Thyroid gland (tissue), 4 donors: ENCODE results near the gene ZFP3. TPM values are rescaled to one million over a fixed set of nuclear protein-coding genes. Genes with fewer than 3 reads are reported as not detected.
"Not testable (repeated sequence)": the region's sequence is repeated elsewhere in the genome, so short reads cannot be mapped to it uniquely, and the experiment has no call there.

ENCODE experiments used
- DNase-seq, 2 donors: peaks; one replicate each; pipeline ENCODE4 v3.0.0-alpha.2; 2019
- H3K27ac ChIP-seq, 3 donors: fragments of 200-600 bp; sonication (generic); 1 replicate in 2 of 3; 2 replicates in 1 of 3; pipeline ENCODE4 v1.5.1; 2016 to 2019; ENCODE audit warnings: mild to moderate bottlenecking in 1 of 3, moderate library complexity in 1 of 3
- H3K27me3 ChIP-seq: fragments of 200-600 bp; sonication (generic); one replicate; pipeline ENCODE4 v1.5.1; 2019
- H3K36me3 ChIP-seq, 2 donors: fragments of 200-600 bp; sonication (generic); one replicate each; pipeline ENCODE4 v1.5.1; 2016 to 2019
- H3K4me1 ChIP-seq, 2 donors: fragments of 200-600 bp; sonication (generic); one replicate each; pipeline ENCODE4 v1.5.1; 2017 to 2019
- H3K4me3 ChIP-seq, 3 donors: fragments of 200-600 bp; sonication (generic); replicated peaks in 1 of 3; 1 replicate in 2 of 3; 2 replicates in 1 of 3; pipeline ENCODE4 v1.5.1; 2016; ENCODE audit warnings: mild to moderate bottlenecking in 1 of 3
- H3K9me3 ChIP-seq: fragments of 200-600 bp; sonication (generic); one replicate; pipeline ENCODE4 v1.5.1; 2017
- POLR2A ChIP-seq, 2 donors: fragments of 450-650 bp; IDR thresholded peaks; one replicate each; pipeline ENCODE4 v1.6.1; 2017; ENCODE audit warnings: antibody characterized with exemption in 2 of 2, mild to moderate bottlenecking in 2 of 2, moderate library complexity in 1 of 2
- WGBS, 2 donors: methylation state at CpG; one replicate each; pipeline ENCODE4 v1.1.5; 2017; 5-methylcytosine and 5-hydroxymethylcytosine counted together
- intact Hi-C: fragments of 100-400 bp; cut with DNase I; formaldehyde crosslinking; loops from one replicate; pipeline ENCODE4 v1.15.1; 2023
- total RNA-seq, 4 donors: library from RNA; depleted of rRNA; stranded (reverse); fragments of >200 nt; gene quantifications; one replicate each; pipeline ENCODE4 v1.2.3, GENCODE V29; 2016
- TF ChIP-seq, protein P1 (sequence below), 6 experiments: fragments of 200-600 bp in 3 of 6; fragments of 450-650 bp in 3 of 6; sonication (generic) in 3 of 6; IDR thresholded peaks; one replicate each; pipeline ENCODE4 v1.5.1; 2016 to 2019; ENCODE audit warnings: antibody characterized with exemption in 6 of 6, mild to moderate bottlenecking in 2 of 6, inconsistent platforms in 1 of 6, moderate library complexity in 1 of 6

The ZFP3 gene
- total RNA-seq, 4 donors from 2014 or later, result 9.5 to 14.1 (median 12.1) TPM

DNA sequence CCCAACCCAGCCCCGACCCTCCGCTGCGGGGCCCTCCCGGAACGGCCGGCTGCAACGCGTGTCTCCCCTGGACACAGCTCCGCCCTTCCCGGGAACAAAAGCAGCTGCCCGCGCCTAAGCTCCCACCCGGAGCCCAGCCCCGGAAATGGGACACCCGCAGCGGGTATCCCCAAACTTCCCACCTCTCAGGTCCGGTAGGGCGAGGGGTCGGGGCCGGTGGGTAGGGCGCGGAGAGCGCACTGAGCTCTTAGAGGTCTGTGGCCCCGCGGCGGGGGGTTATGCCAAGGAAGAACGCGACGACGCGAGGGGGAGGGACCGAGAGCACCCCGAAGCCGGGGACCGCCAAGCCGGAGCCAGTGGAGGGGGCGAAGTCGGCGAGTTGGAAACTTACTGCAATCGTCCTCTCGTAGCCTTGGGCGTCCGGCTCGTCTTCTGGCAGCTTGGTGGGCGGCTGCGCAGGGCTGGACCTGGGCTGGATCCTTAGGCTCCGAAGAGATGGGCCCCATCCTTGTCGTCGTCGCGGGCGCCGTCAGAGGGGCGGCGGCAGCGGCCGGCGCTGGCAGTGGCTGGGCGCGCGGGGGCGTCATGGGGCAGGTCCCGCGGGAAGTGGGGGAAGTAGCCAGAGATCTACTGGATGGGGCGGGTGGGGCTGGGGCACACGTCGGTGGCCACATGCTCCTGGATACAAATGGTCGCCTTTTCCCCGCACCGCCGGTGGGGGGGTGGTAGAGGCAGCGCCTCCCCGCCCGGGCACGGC lies 44.5 kb downstream of the ZFP3 start:
- intact Hi-C loops, result no loop called here
- TF ChIP-seq, protein P1, sequence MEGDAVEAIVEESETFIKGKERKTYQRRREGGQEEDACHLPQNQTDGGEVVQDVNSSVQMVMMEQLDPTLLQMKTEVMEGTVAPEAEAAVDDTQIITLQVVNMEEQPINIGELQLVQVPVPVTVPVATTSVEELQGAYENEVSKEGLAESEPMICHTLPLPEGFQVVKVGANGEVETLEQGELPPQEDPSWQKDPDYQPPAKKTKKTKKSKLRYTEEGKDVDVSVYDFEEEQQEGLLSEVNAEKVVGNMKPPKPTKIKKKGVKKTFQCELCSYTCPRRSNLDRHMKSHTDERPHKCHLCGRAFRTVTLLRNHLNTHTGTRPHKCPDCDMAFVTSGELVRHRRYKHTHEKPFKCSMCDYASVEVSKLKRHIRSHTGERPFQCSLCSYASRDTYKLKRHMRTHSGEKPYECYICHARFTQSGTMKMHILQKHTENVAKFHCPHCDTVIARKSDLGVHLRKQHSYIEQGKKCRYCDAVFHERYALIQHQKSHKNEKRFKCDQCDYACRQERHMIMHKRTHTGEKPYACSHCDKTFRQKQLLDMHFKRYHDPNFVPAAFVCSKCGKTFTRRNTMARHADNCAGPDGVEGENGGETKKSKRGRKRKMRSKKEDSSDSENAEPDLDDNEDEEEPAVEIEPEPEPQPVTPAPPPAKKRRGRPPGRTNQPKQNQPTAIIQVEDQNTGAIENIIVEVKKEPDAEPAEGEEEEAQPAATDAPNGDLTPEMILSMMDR (IDR thresholded peaks at IDR 0.05), result no peak
- no peak for TF ChIP-seq POLR2A (IDR thresholded peaks at IDR 0.05)
- H3K9me3 ChIP-seq, result no peaks in the 10 kb centered on the region
- peak overlapping the region in 1 of 3 donors; percentile 28 for H3K4me3 ChIP-seq
- H3K27me3 ChIP-seq, result peaks cover 5% of the 10 kb centered on the region
- H3K4me1 ChIP-seq, result peaks cover 7 to 11% of the 10 kb centered on the region in 2 donors
- no peak overlapping the region for H3K27ac ChIP-seq
- WGBS, 2 donors, result 1% methylated on average over 9 of the region's 75 CpGs; no CpG with 5 or more reads in 1 of the 2 donors
- no peak for DNase-seq
- H3K36me3 ChIP-seq, result no peaks in the 10 kb centered on the region

DNA sequence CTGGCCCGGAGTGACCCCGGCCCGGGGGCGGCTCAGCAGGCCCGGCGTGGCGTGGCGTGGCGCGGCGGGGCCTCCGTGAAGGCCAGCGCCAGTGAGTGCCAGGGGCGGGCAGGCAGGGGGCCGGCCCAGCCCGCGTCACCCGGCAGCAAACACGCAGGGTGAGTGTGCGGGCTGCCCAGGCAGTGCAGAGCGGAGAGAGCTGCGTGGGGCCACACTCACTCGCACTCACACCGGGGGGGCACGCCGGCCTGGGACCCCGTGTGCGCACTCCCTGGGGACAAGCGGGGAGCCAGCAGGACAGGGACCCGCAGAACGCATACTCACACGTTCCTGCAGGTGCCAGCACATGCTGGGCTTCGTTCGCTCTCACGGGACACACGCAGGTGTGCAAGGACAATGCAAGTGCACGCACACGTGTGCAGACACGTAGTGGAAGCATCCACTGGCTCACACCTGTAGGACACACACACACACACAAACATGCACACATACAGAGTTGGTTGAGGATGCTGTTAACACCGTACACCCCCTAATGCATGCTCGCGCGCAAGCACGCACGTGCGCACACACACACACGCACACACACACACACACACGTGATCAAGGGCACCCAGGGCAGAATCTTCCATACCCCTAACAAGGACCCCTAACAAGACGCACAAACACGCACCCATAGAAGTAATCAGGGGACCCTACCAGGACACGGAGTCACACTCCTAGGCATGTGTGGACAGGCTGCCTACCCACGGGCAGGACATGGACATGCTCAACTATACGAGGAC lies 45.3 kb downstream of the ZFP3 start:
- TF ChIP-seq POLR2A (IDR thresholded peaks at IDR 0.05), result no peak
- TF ChIP-seq, protein P1 (IDR thresholded peaks at IDR 0.05), result no peak
- WGBS, 2 donors, result 50 to 73% methylated on average over 36 to 44 of the region's 53 CpGs
- Histone ChIP-seq H3K36me3 (no peaks in the 10 kb centered on the region), H3K4me3 (peak overlapping the region in 1 of 3 donors; percentile 28), H3K9me3 (no peaks in the 10 kb centered on the region), H3K4me1 (peaks cover 7 to 11% of the 10 kb centered on the region in 2 donors), H3K27me3 (peaks cover 5% of the 10 kb centered on the region), H3K27ac (no peak overlapping the region)
- no peak for DNase-seq
- intact Hi-C loops, result no loop called here

DNA sequence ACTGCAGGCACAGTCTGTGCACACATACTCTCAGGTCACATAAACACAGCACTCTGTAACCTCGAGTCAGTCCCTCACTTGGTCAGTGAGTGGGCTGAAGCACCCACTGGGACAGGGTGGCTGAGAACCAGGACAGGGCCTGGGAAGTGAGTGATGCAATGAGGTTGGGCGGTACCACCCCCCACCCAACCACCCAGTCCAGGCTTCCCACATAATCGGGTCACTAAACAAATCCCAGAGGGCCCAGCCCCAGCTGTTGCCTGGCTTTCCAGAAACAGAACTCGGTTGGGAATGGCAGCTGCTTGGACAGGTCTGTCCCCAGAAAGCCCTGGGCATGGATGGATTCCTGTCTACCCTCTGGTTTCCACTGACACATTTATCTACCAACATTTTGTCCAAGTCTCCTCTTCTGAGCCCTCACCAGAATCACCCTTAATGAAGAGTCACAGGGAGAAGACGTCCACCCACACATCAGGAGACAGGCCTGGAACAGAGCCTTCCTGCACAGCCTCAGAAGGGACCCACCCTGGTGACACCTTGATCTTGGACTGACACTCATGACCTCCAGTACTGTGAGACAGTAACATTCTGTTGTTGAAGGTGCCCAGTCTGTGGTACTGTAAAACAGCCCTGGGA lies 46.0 kb downstream of the ZFP3 start:
- intact Hi-C loops, H3K4me3 ChIP-seq, H3K27me3 ChIP-seq, H3K27ac ChIP-seq, H3K36me3 ChIP-seq, DNase-seq, H3K9me3 ChIP-seq: not testable (repeated sequence)
- peaks cover 7 to 11% of the 10 kb centered on the region in 2 donors for H3K4me1 ChIP-seq
- 71 to 77% methylated on average over 5 of the region's 5 CpGs for WGBS, 2 donors

DNA sequence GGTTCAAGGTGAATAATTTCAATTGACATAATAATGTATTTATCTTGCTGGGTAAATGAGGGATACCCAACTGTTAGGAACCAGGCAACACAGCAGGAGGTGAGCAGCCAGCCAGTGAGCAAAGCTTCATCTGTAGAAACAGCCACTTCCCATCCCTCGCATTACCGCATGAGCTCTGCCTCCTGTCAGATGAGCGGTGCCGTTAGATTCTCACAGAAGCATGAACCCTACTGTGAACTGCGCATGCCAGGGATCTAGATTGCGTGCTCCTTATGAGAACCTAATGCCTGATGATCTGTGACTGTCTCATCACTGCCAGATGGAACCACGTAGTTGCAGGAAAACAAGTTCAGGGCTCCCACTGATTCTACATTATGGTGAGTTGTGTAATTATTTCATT lies 46.6 kb downstream of the ZFP3 start:
- 87 to 89% methylated on average over 7 of the region's 7 CpGs for WGBS, 2 donors
- intact Hi-C loops, H3K36me3 ChIP-seq, H3K4me3 ChIP-seq, DNase-seq, H3K27me3 ChIP-seq, H3K27ac ChIP-seq, H3K9me3 ChIP-seq: not testable (repeated sequence)
- peaks cover 7 to 11% of the 10 kb centered on the region in 2 donors for H3K4me1 ChIP-seq

DNA sequence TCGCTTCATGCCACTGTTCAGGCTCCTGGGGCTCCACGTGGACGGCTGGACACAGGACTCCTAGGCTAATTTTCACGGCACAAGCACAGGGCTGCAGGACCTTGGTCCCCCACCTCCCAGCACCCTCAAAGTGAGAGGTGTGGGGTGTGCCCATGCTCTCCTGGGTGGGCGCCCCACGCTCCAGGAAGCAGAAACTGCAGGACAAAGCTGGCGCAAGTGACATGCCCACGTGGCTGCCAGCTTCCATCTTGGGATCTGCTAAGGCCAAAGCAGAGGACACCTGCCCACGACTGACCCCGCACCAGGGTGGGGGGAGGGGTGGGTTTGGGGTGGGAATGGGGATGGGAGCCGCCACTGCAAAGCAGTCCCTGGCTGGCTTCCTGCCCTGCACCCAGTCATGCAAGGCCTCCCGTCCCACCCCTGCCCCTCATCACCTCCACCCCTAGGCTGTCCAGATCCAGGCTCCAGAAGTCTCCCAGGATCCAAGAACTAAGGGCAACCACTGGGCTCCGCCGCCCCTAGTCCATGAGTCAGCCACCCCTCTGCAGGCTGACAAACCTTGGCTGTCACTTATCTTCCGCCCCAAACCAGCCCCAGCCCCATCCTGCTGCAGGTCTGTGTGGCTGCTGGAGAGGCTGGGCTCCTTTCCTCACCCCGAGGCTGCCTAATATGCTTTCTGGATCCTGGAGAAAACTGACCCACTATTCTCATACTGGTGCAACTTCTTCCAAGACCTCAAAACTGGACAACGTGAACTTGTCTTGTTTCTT lies 48.6 kb downstream of the ZFP3 start:
- 82 to 87% methylated on average over 11 to 17 of the region's 17 CpGs for WGBS, 2 donors
- H3K36me3 ChIP-seq, result no peaks in the 10 kb centered on the region
- intact Hi-C loops, result no loop called here
- no peak for DNase-seq
- no peak for TF ChIP-seq POLR2A (IDR thresholded peaks at IDR 0.05)
- TF ChIP-seq, protein P1 (IDR thresholded peaks at IDR 0.05), result no peak
- H3K27me3 ChIP-seq, result peaks cover 5% of the 10 kb centered on the region
- H3K27ac ChIP-seq, result no peak overlapping the region
- no peak overlapping the region for H3K4me3 ChIP-seq
- no peaks in the 10 kb centered on the region for H3K9me3 ChIP-seq
- peaks cover 7 to 11% of the 10 kb centered on the region in 2 donors for H3K4me1 ChIP-seq
